Stimulated activated CD4-positive, alpha-beta T cell treated with anti-CD3 and anti-CD28 coated beads, Interleukin-1b, Interleukin-23, amount 100 ng/mL, for 4 hours (primary cell): ENCODE results near the gene PCDHGA5.
"Not testable (repeated sequence)": the region's sequence is repeated elsewhere in the genome, so short reads cannot be mapped to it uniquely, and the experiment has no call there.

ENCODE experiments used
- DNase-seq, 2 donors: peaks; one replicate each; pipeline ENCODE4 v3.0.0-alpha.2; 2020; ENCODE audit warnings: low read depth in 2 of 2

PCDHGA5 gene

DNA sequence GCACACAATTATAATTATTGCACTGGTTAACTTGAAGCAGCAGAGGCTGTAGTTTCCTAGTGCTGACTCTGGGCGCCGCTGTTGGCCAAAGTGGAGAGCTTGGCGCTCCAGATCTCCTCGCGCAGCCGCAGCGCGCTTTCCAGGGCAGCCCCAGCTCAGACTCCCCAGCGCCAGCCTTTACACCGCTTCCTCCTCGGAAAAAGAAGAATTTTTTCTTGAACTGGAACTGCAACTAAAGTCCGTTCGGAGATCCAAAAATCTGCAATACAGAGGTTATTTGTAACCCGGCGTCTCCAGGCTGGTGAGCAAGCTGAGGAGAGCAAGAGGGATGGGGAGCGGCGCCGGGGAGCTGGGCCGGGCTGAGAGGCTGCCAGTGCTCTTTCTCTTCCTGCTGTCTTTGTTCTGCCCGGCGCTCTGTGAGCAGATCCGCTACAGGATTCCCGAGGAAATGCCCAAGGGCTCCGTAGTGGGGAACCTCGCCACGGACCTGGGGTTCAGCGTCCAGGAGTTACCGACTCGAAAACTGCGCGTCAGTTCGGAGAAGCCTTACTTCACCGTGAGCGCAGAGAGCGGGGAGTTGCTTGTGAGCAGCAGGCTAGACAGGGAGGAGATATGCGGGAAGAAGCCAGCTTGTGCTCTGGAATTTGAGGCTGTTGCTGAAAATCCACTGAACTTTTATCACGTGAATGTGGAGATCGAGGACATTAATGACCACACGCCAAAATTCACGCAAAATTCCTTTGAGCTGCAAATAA is 23.8 kb downstream of the PCDHGA5 start, which contains the start of gene PCDHGB4:
Gene PCDHGB4, plus strand, starts transcription at position 142 of the 755 bp plus-strand sequence. Its CDS starts 187 bp downstream, at position 329.
- not testable (repeated sequence) for DNase-seq

GRCh38 chr5:141388661-141389060 is 24.7 kb downstream of the PCDHGA5 start:
- DNase-seq, result no peak

GRCh38 chr5:141389153-141390042 is 25.4 kb downstream of the PCDHGA5 start:
- no peak for DNase-seq

DNA sequence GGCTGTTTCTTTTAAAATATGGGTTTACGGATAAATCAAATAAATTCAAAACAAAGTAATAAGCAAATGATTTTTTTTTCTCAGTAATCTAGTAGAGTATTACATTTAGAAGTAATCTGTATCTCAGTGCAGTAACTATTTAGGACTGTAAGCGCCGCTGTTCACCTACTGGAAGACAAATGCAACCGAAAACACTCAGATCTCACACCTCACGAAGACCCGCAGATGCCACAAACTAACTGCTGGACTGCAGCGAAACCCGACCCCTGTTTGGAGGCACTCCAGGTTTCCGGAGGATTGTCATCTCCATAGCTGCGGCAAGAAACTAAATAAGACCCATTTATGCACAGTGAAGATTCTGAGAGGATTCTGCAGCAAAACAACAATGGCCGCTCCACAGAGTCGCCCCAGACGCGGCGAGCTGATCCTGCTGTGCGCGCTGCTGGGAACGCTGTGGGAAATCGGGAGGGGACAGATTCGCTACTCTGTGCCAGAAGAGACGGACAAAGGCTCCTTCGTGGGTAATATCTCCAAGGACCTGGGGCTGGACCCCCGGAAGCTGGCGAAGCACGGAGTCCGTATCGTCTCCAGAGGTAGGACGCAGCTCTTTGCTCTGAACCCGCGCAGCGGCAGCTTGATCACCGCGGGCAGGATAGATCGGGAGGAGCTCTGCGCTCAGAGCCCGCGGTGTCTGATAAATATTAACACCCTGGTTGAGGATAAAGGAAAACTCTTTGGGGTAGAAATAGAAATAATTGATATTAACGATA is 28.7 kb downstream of the PCDHGA5 start, which contains the start of gene PCDHGA8:
Gene PCDHGA8, plus strand, starts transcription at position 205 of the 770 bp plus-strand sequence. Its CDS starts 181 bp downstream, at position 386.
- no peak for DNase-seq

GRCh38 chr5:141393267-141393666 is 29.3 kb downstream of the PCDHGA5 start:
- DNase-seq, result no peak

DNA sequence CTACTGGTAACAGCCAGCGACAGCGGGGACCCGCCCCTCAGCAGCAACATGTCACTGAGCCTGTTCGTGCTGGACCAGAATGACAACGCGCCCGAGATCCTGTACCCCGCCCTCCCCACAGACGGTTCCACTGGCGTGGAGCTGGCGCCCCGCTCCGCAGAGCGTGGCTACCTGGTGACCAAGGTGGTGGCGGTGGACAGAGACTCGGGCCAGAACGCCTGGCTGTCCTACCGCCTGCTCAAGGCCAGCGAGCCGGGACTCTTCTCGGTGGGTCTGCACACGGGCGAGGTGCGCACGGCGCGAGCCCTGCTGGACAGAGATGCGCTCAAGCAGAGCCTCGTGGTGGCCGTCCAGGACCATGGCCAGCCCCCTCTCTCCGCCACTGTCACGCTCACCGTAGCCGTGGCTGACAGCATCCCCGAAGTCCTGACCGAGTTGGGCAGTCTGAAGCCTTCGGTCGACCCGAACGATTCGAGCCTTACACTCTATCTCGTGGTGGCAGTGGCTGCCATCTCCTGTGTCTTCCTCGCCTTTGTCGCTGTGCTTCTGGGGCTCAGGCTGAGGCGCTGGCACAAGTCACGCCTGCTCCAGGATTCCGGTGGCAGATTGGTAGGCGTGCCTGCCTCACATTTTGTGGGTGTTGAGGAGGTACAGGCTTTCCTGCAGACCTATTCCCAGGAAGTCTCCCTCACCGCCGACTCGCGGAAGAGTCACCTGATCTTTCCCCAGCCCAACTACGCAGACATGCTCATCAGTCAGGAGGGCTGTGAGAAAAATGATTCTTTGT is 30.6 kb downstream of the PCDHGA5 start:
- not testable (repeated sequence) for DNase-seq

DNA sequence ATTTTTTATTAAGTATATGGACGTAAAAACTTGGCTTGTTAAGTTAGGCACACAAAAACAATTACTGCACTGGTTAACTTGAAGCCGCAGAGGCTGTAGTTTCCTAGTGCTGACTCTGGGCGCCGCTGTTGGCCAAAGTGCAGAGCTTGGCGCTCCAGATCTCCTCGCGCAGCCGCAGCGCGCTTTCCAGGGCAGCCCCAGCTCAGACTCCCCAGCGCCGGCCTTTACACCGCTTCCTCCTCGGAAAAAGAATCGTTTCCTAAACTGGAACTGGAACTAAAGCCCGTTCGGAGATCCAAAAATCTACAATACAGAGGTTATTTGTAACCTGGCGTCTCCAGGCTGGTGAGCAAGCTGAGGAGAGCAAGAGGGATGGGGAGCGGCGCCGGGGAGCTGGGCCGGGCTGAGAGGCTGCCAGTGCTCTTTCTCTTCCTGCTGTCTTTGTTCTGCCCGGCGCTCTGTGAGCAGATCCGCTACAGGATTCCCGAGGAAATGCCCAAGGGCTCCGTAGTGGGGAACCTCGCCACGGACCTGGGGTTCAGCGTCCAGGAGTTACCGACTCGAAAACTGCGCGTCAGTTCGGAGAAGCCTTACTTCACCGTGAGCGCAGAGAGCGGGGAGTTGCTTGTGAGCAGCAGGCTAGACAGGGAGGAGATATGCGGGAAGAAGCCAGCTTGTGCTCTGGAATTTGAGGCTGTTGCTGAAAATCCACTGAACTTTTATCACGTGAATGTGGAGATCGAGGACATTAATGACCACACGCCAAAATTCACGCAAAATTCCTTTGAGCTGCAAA is 34.0 kb downstream of the PCDHGA5 start, which contains the start of gene PCDHGB5:
Gene PCDHGB5, plus strand, starts transcription at position 192 of the 796 bp plus-strand sequence. Its CDS starts 181 bp downstream, at position 373.
- peak in 1 of 2 donors; percentile 24 for DNase-seq

DNA sequence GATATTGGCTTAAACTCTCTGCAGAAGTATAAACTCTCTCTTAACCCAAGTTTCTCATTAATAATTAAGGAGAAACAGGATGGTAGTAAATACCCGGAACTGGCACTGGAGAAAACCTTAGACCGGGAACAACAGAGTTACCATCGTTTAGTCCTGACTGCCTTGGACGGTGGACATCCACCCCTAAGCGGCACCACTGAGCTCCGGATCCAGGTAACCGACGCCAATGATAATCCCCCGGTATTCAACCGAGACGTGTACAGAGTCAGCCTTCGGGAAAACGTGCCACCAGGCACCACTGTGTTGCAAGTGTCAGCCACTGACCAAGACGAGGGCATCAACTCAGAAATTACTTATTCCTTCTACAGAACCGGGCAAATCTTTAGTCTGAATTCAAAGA is 34.6 kb downstream of the PCDHGA5 start:
- no peak for DNase-seq

GRCh38 chr5:141399555-141400258 is 35.7 kb downstream of the PCDHGA5 start:
- DNase-seq, result no peak

DNA sequence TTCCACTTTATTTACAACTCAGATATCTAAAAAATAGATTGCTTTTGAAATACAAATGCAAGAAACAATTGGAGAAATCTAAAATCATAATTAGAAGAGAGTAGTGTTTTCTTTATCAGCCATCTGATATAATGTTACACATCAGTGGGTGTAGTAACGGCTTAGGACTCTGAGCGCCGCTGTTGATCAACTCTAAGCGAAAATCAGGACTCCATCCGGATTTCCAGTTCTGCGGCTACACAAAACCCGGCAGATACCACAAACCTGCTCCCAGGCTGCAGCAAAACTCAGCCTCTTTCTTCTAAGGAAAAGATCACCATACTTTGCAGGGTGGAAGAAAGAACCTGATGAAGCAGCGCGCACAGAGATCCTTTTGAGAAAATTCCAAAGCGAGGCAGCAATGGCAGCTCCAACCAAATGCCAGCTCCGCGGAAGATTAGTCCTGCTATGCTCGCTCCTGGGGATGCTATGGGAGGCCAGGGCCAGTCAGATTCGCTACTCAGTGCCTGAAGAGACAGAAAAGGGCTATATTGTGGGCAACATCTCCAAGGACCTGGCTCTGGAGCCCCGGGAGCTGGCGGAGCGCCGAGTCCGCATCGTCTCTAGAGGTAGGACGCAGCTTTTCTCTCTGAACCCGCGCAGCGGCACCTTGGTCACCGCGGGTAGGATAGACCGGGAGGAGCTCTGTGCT is 38.7 kb downstream of the PCDHGA5 start, which contains the start of gene PCDHGA9:
Gene PCDHGA9, plus strand, starts transcription at position 226 of the 691 bp plus-strand sequence. Its CDS starts 175 bp downstream, at position 401.
- no peak for DNase-seq

DNA sequence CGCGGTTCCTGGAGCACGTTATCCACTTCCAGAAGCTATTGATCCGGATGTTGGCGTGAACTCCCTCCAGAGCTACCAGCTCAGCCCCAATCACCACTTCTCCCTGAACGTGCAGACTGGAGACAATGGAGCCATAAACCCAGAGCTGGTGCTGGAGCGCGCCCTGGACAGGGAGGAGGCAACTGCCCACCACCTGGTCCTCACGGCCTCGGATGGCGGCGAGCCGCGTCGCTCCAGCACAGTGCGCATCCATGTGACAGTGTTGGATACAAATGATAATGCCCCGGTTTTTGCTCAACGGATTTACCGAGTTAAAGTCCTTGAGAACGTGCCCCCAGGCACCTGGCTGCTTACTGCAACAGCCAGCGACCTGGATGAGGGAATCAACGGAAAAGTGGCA is 39.4 kb downstream of the PCDHGA5 start:
- DNase-seq, result no peak

DNA sequence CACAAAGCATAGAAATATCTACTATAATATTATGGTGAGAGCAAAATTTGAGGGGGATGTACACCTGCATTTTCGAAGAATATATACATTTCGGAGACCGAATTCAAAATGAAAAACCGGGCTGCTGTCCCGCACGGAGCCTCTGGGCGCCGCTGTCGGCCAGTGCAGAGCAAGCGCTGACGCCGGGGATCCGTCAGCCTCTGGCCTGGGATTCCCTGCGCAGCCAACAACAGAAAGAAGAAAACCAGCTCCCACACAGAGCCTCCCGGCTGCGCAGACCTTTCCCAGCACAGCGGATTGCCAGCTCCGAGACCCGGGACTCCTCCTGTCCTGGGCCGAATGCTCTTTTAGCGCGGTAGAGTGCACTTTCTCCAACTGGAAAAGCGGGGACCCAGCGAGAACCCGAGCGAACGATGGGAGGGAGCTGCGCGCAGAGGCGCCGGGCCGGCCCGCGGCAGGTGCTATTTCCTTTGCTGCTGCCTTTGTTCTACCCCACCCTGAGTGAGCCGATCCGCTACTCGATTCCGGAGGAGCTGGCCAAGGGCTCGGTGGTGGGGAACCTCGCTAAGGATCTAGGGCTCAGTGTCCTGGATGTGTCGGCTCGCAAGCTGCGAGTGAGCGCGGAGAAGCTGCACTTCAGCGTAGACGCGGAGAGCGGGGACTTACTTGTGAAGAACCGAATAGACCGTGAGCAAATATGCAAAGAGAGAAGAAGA is 44.0 kb downstream of the PCDHGA5 start, which contains the start of gene PCDHGB6:
Gene PCDHGB6, plus strand, starts transcription at position 232 of the 716 bp plus-strand sequence. Its CDS starts 182 bp downstream, at position 414.
- DNase-seq, result peak in 1 of 2 donors; percentile 44

- no peak for DNase-seq
These were observed 45.8 kb downstream of the PCDHGA5 start for GRCh38 chr5:141409598-141410306.

- DNase-seq, result no peak
These were observed 47.6 kb downstream of the PCDHGA5 start for GRCh38 chr5:141411575-141411974.

DNA sequence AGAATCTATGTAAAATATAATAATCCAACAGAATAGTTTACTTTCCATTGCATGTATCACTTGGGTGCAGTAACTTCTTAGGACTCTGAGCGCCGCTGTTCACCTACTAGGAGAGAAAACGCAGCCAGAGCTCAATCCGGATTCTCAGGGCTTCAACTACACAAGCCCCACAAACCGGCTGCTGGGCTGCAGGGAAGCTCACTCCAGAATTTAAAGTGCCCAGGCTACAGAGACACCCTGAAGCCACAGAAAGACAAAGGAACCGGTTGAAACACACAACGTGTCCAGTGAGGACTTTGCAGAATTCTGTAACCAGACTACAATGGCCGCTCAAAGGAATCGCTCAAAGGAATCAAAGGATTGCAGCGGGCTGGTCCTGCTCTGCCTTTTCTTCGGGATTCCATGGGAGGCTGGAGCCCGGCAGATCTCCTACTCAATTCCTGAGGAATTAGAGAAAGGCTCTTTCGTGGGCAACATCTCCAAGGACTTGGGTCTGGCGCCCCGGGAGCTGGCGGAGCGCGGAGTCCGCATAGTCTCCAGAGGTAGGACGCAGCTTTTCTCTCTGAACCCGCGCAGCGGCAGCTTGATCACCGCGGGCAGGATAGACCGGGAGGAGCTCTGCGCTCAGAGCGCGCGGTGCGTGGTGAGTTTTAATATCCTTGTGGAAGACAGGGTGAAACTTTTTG is 49.0 kb downstream of the PCDHGA5 start, which contains the start of gene PCDHGA10:
Gene PCDHGA10, plus strand, starts transcription at position 134 of the 686 bp plus-strand sequence. Its CDS starts 189 bp downstream, at position 323.
- DNase-seq, result peak; percentile 32 to 33

GRCh38 chr5:141413540-141414069 is 49.6 kb downstream of the PCDHGA5 start:
- no peak for DNase-seq
